GM19395 (cell line): ENCODE results near the gene LCMT2.

Source experiments
- ATAC-seq: cut with Tn5 transposase; IDR thresholded peaks from one replicate; pipeline ENCODE4 v1.9.1; 2021; ENCODE audit warnings: mild to moderate bottlenecking, moderate library complexity; ENCODE audit not compliant: unreplicated experiment

The LCMT2 gene

GRCh38 chr15:43276563-43277200 is 53.7 kb downstream of the LCMT2 start:
- no peak for ATAC-seq

DNA sequence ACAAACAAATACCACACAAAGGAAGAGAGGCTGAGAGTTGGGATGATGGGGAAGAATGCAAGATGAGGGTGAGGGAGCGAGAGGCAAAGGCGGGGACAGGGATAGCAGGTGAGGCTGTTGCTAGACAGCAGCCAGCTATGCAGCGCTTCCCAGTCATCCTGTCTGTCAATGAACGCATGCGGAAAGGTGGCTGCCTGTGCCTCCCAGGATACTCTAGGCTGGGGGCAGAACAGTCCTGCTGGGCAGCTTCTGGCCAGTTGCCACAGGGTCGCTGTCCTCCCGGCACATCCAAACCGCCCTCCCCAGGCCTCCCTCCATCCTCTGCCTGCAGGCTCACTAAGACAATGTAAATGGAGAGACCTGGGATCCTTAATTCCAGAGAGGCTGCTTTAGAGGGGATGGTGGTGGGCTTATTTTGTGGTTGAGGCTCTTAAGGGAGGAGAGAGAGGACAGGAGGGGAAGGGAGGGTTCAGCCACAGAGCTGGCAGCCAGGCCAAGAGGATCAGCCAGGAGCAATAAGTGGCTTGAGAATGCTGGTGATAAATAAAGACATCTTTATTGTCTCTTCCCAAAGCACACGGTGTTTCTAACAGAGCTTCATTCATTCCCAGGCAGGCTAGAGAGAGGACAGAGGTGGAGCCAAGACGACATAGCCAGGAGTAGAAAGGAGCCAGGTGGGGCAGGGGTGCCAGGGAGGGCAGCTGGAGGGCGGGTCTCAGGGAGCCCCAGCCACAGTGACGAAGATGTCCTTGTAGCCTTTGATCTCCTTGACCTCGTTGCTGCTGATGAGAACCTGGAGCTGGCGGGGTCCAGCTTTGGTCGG is 54.4 kb downstream of the LCMT2 start:
- ATAC-seq: no peak

- no peak for ATAC-seq
These were observed 56.2 kb downstream of the LCMT2 start for GRCh38 chr15:43274136-43274535.
